ENCODE measurements around the gene DEK. TPM values are rescaled to one million over a fixed set of nuclear protein-coding genes. Genes with fewer than 3 reads are reported as not detected.
"Not testable (repeated sequence)": the region's sequence is repeated elsewhere in the genome, so short reads cannot be mapped to it uniquely, and the experiment has no call there.

The DEK gene
- total and polyA plus RNA-seq, 7 donors, result 64.9 to 236 (median 181) TPM

DNA sequence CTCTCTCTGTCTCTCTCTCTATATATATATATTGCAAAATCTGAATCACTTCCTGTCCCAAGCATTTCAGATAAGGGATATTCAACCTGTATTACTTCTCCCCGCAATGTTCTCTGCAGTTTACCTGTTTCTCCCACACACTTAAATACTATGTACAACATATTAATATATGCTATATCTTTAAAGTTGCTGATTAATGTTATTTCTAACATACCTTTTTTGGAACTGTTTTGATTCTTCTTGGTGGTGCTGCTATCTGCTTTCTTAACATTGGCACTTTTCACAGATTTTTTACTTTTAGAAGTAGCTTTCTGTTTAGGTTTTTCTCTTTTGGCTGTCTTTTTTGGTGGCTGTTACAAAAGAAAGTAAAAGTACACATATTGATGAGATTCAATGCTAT, 27.2 kb downstream of the DEK start:
- H3K4me1 ChIP-seq, result peaks cover 0 to 23% (median 10%) of the 10 kb centered on the region in 4 donors
- H3K36me3 ChIP-seq, result peaks cover 5 to 51% (median 6%) of the 10 kb centered on the region in 4 donors

DNA sequence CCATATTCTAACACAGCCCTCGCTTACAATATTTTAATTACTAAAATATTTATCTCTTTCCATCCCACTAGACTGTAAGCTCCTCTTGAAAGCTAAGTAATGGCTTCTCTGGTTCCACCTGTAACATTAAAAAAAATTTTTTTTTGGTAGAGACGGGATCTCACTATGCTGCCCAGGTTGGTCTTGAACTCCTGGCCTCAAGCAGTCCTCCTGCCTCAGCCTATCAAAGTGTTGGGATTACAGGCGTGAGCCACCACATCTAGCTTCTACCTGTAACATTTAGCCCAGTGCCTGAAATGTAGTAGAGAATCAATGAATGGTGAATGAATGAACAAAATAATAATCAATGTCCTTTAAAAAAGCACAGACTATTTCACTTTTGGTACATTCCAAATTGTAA, 28.8 kb downstream of the DEK start:
- no peak overlapping the region for H3K27ac ChIP-seq
- DNase-seq, result no peak
- H3K36me3 ChIP-seq, result peaks cover 5 to 57% (median 9%) of the 10 kb centered on the region in 4 donors
- intact Hi-C loops (cut with DNase I), result no loop called here
- TF ChIP-seq EP300 (IDR thresholded peaks at IDR 0.05), result no peak
- TF ChIP-seq, protein P1, sequence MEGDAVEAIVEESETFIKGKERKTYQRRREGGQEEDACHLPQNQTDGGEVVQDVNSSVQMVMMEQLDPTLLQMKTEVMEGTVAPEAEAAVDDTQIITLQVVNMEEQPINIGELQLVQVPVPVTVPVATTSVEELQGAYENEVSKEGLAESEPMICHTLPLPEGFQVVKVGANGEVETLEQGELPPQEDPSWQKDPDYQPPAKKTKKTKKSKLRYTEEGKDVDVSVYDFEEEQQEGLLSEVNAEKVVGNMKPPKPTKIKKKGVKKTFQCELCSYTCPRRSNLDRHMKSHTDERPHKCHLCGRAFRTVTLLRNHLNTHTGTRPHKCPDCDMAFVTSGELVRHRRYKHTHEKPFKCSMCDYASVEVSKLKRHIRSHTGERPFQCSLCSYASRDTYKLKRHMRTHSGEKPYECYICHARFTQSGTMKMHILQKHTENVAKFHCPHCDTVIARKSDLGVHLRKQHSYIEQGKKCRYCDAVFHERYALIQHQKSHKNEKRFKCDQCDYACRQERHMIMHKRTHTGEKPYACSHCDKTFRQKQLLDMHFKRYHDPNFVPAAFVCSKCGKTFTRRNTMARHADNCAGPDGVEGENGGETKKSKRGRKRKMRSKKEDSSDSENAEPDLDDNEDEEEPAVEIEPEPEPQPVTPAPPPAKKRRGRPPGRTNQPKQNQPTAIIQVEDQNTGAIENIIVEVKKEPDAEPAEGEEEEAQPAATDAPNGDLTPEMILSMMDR (IDR thresholded peaks at IDR 0.05), result no peak
- no peak for TF ChIP-seq POLR2A (IDR thresholded peaks at IDR 0.05)
- TF ChIP-seq POLR2AphosphoS5 (IDR thresholded peaks at IDR 0.05), result no peak
- 81 to 99% methylated on average over 3 of the region's 3 CpGs for WGBS, 2 donors
- H3K4me3 ChIP-seq, result no peak overlapping the region
- peaks cover 0 to 7% (median 2%) of the 10 kb centered on the region in 4 donors for H3K9me3 ChIP-seq
- H3K4me1 ChIP-seq, result peaks cover 0 to 7% (median 0%) of the 10 kb centered on the region in 4 donors
- H3K27me3 ChIP-seq, result no peaks in the 10 kb centered on the region

More for the DNA sequence above, 27.2 kb downstream of the DEK start:
- TF ChIP-seq POLR2AphosphoS5 (IDR thresholded peaks at IDR 0.05), result no peak
- TF ChIP-seq POLR2A (IDR thresholded peaks at IDR 0.05), result no peak
- TF ChIP-seq, protein P1 (IDR thresholded peaks at IDR 0.05), result no peak
- no peak for DNase-seq
- Histone ChIP-seq H3K4me3 (no peak overlapping the region), H3K27me3 (no peaks in the 10 kb centered on the region), H3K9me3 (peaks cover 0 to 4% (median 2%) of the 10 kb centered on the region in 4 donors), H3K27ac (no peak overlapping the region)
- intact Hi-C loops (cut with DNase I), result no loop called here
- 96 to 99% methylated on average over 1 of the region's 1 CpG for WGBS, 2 donors

DNA sequence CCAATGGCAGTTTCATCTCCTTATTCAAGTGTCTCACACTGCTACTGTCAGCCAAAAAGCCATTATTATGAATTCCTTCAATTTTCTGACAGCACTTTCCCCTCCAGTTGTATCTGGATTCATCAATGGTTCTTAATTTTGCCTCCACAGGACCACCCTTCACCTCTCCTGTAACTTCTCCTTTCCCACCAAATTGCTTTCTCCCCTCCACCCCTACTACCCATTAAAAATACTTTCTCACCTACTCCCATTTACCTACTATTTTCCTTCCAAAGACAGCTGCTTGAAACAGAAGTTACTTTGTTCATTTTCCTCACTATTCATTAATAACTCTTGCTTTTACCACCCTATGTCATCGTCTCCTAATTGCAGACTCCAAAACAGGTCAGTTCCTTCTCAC, 29.8 kb downstream of the DEK start:
- Histone ChIP-seq H3K9me3 (peaks cover 0 to 7% (median 3%) of the 10 kb centered on the region in 4 donors), H3K27me3 (no peaks in the 10 kb centered on the region), H3K36me3 (peaks cover 6 to 57% (median 9%) of the 10 kb centered on the region in 4 donors), H3K4me3 (no peak overlapping the region), H3K4me1 (no peaks in the 10 kb centered on the region), H3K27ac (no peak overlapping the region)
- 94 to 95% methylated on average over 1 of the region's 1 CpG for WGBS, 2 donors
- DNase-seq, result no peak
- intact Hi-C loops (cut with DNase I), result no loop called here
- no peak for TF ChIP-seq POLR2A (IDR thresholded peaks at IDR 0.05)
- TF ChIP-seq POLR2AphosphoS5 (IDR thresholded peaks at IDR 0.05), result no peak
- TF ChIP-seq, protein P1 (IDR thresholded peaks at IDR 0.05), result no peak
- no peak for TF ChIP-seq EP300 (IDR thresholded peaks at IDR 0.05)

DNA sequence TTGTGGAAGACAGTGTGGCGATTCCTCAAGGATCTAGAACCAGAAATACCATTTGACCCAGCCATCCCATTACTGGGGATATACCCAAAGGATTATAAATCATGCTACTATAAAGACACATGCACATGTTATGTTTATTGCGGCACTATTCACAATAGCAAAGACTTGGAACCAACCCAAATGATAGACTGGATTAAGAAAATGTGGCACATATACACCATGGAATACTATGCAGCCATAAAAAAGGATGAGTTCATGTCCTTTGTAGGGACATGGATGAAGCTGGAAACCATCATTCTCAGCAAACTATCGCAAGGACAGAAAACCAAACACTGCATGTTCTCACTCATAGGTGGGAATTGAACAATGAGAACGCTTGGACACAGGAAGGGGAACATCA, 30.6 kb downstream of the DEK start:
- H3K4me3 ChIP-seq; H3K27ac ChIP-seq; H3K4me1 ChIP-seq; H3K27me3 ChIP-seq; H3K9me3 ChIP-seq; intact Hi-C loops (cut with DNase I); DNase-seq: not testable (repeated sequence)
- 99 to 100% methylated on average over 2 to 3 of the region's 4 CpGs for WGBS, 2 donors
- peaks cover 8 to 65% (median 16%) of the 10 kb centered on the region in 4 donors for H3K36me3 ChIP-seq

GRCh38 chr6:18231856-18232255, 32.5 kb downstream of the DEK start:
- H3K4me1 ChIP-seq; intact Hi-C loops (cut with DNase I); H3K4me3 ChIP-seq; H3K27ac ChIP-seq; H3K27me3 ChIP-seq; DNase-seq: not testable (repeated sequence)
- H3K36me3 ChIP-seq, result peaks cover 14 to 71% (median 30%) of the 10 kb centered on the region in 4 donors
- WGBS, 2 donors, result 95 to 97% methylated on average over 7 of the region's 7 CpGs
- H3K9me3 ChIP-seq, result peaks cover 2 to 12% (median 7%) of the 10 kb centered on the region in 4 donors

GRCh38 chr6:18228590-18228989, 35.7 kb downstream of the DEK start:
- 97% methylated on average over 14 of the region's 14 CpGs for WGBS, 2 donors

DNA sequence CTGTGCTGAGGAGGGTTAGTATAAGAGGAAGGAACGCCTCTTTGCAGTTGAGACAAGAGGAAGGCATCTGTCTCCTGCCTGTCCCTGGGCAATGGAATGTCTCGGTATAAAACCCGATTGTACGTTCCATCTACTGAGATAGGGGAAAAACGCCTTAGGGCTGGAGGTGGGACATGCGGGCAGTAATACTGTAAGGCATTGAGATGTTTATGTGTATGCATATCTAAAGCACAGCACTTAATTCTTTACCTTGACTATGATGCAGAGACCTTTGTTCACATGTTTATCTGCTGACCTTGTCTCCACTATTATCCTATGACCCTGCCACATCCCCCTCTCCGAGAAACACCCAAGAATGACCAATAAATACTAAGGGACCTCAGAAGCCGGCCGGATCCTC, 37.2 kb downstream of the DEK start:
- H3K27ac ChIP-seq; H3K4me1 ChIP-seq; DNase-seq; H3K9me3 ChIP-seq; H3K4me3 ChIP-seq; H3K27me3 ChIP-seq; intact Hi-C loops (cut with DNase I): not testable (repeated sequence)
- H3K36me3 ChIP-seq, result peaks cover 8 to 81% (median 38%) of the 10 kb centered on the region in 4 donors
- 96 to 97% methylated on average over 7 to 9 of the region's 9 CpGs for WGBS, 2 donors

More at GRCh38 chr6:18228590-18228989, 35.7 kb downstream of the DEK start:
- H3K27me3 ChIP-seq; H3K27ac ChIP-seq; DNase-seq; H3K4me3 ChIP-seq; H3K4me1 ChIP-seq; intact Hi-C loops (cut with DNase I): not testable (repeated sequence)
- Histone ChIP-seq H3K9me3 (peaks cover 0 to 12% (median 7%) of the 10 kb centered on the region in 4 donors), H3K36me3 (peaks cover 8 to 75% (median 37%) of the 10 kb centered on the region in 4 donors)

DNA sequence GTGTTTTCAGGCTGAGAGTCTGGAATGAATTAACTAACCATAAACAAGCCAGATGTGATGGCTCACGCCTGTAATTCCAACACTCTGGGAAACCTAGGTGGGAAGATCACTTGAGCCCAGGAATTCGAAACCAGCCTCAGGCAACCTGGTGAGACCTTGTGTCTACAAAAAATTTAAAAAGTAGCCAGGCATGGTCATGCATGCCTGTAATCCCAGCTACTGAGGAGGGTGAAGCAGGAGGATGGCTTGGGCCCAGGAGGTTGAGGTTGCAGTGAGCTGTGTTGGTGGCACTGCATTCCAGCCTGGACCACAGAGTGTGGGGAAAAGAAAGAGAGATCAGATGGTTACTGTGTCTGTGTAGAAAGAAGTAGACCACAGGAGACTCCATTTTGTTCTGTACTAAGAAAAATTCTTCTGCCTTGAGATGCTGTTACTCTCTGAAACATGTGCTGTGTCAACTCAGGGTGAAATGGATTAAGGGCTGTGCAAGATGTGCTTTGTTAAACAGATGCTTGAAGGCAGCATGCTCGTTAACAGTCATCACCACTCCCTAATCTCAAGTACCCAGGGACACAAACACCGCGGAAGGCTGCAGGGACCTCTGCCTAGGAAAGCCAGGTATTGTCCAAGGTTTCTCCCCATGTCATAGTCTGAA, 37.8 kb downstream of the DEK start:
- not testable (repeated sequence) for DNase-seq

More for the DNA sequence above, 37.8 kb downstream of the DEK start:
- intact Hi-C loops (cut with DNase I); H3K27ac ChIP-seq; H3K27me3 ChIP-seq; H3K4me1 ChIP-seq; H3K4me3 ChIP-seq; H3K9me3 ChIP-seq: not testable (repeated sequence)
- 80 to 87% methylated on average over 5 of the region's 5 CpGs for WGBS, 2 donors
- H3K36me3 ChIP-seq, result peaks cover 8 to 81% (median 41%) of the 10 kb centered on the region in 4 donors
